Measurements from ENCODE around the gene VPS54.

VPS54 gene

DNA sequence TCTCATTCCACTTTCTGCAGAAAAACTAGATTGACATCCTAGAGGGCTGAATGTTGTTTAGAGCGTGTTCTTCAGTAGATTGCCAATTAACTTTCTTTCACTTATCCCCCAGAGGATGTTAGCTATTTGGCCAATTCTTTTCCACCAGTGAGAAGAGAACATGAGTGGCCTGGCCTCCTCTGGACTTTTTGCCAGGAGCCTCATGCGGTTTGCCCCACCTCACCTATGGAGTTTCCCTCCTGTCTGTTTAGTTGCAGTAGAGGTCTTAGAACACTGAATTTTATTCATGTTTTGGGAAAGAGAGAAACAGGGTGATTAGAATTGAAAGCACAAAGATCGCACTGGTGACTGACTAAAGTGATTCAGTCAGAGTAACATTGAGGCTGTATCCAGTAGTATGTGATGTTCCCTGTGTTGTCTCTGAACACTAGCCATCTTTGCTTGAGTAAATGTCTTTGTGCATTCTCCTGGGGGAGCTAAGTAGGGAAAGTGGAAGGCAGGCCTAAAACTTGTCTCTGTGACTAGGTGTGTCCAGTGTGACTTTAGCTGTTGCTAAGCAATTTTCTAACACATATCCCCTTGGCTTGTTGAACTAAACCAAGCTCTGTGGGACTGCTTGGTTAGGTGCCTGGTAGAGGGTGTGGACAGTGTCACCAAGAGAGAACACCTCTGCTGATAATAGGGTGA lies 143.5 kb downstream of the VPS54 start:
- Histone ChIP-seq H3K4me1 (ENCODE audit: control insufficient read depth in 1 of 2, insufficient read depth in 2 of 2, low read length in 2 of 2) (no peaks in the 10 kb centered on the region), H3K27me3 (ENCODE audit: control insufficient read depth in 1 of 2, insufficient read depth in 2 of 2, low read length in 2 of 2) (no peaks in the 10 kb centered on the region), H3K9ac (ENCODE audit: low read depth in 1 of 2, low read length in 2 of 2) (no peak overlapping the region), H3K36me3 (ENCODE audit: control insufficient read depth in 1 of 2, insufficient read depth in 2 of 2, low read length in 2 of 2) (peaks cover 20 to 24% of the 10 kb centered on the region in 2 donors), H3K9me3 (ENCODE audit: control insufficient read depth in 1 of 2, low read length in 2 of 2) (no peaks in the 10 kb centered on the region), H3K27ac (ENCODE audit: low read depth, low read length) (no peak overlapping the region), H3K4me3 (ENCODE audit: low read depth in 1 of 2, low read length in 2 of 2) (no peak overlapping the region)

DNA sequence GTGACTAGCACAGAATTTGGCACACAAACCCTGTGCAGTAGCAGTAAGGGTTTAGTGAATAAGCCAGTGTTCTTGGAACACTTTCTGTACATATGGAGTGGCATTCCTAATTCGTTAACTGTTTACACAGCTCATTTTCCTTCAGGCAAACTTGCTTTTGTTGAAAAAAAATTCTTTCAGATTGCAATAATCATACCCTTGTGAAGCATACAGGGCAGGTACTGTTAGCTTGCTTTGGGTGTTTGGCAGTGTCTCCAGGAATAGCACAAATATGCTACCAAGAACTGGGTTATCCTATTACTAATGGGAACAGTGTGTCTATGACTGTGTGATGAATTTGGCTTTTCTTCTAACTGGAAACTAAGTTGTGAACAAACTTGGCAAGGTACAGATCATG lies 144.1 kb downstream of the VPS54 start:
- H3K4me1 ChIP-seq (ENCODE audit: control insufficient read depth in 1 of 2, insufficient read depth in 2 of 2, low read length in 2 of 2), result no peaks in the 10 kb centered on the region
- H3K27ac ChIP-seq (ENCODE audit: low read depth, low read length), result no peak overlapping the region
- H3K36me3 ChIP-seq (ENCODE audit: control insufficient read depth in 1 of 2, insufficient read depth in 2 of 2, low read length in 2 of 2), result peaks cover 17 to 24% of the 10 kb centered on the region in 2 donors
- H3K27me3 ChIP-seq (ENCODE audit: control insufficient read depth in 1 of 2, insufficient read depth in 2 of 2, low read length in 2 of 2), result no peaks in the 10 kb centered on the region
- H3K9ac ChIP-seq (ENCODE audit: low read depth in 1 of 2, low read length in 2 of 2), result no peak overlapping the region
- no peaks in the 10 kb centered on the region for H3K9me3 ChIP-seq (ENCODE audit: control insufficient read depth in 1 of 2, low read length in 2 of 2)
- H3K4me3 ChIP-seq (ENCODE audit: low read depth in 1 of 2, low read length in 2 of 2), result no peak overlapping the region

DNA sequence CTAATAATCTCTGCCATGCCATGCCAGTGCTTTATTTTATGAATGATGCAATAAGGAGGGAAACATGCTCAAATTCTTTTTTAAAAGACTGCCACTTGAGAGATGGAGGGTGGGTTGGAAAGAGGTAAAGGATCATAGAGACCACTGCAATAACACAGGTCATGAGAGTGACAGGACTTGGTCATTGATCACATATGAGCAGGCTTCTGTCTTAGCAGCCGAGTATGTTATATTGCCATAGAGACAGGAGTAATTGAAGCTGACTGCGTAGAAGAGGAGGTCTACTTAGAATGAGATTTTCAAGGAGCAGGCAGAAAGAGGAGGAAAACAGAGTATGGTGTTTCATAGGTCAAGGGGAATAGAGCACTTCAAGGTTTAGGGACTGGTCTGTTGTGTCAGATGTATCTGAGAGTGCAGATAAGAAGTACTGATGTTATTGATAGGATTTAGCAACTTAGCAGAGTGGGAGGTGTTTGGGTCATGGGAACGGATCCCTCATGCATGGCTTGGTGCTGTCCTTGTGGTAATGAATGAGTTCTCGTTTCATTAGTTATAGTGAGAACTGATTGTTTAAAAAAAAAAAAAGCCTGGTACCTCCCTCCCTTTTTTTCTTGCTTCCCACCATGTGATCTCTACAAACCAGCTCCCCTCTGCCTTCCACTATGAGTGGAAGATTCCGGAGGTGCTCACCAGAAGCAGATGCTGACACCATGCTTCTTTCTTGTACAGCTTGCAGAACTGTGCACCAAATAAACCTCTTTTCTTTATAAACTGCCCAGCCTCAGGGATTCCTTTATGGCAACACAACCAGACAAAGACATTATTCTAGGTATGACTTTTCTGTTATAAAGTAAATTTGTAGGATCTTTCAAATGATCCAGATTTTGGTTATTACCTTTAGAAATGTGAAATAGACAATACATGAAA lies 144.8 kb downstream of the VPS54 start:
- peaks cover 17 to 24% of the 10 kb centered on the region in 2 donors for H3K36me3 ChIP-seq (ENCODE audit: control insufficient read depth in 1 of 2, insufficient read depth in 2 of 2, low read length in 2 of 2)
- H3K4me1 ChIP-seq (ENCODE audit: control insufficient read depth in 1 of 2, insufficient read depth in 2 of 2, low read length in 2 of 2), result no peaks in the 10 kb centered on the region
- no peaks in the 10 kb centered on the region for H3K27me3 ChIP-seq (ENCODE audit: control insufficient read depth in 1 of 2, insufficient read depth in 2 of 2, low read length in 2 of 2)
- no peak overlapping the region for H3K9ac ChIP-seq (ENCODE audit: low read depth in 1 of 2, low read length in 2 of 2)
- no peak overlapping the region for H3K4me3 ChIP-seq (ENCODE audit: low read depth in 1 of 2, low read length in 2 of 2)
- H3K9me3 ChIP-seq (ENCODE audit: control insufficient read depth in 1 of 2, low read length in 2 of 2), result no peaks in the 10 kb centered on the region
- no peak overlapping the region for H3K27ac ChIP-seq (ENCODE audit: low read depth, low read length)

DNA sequence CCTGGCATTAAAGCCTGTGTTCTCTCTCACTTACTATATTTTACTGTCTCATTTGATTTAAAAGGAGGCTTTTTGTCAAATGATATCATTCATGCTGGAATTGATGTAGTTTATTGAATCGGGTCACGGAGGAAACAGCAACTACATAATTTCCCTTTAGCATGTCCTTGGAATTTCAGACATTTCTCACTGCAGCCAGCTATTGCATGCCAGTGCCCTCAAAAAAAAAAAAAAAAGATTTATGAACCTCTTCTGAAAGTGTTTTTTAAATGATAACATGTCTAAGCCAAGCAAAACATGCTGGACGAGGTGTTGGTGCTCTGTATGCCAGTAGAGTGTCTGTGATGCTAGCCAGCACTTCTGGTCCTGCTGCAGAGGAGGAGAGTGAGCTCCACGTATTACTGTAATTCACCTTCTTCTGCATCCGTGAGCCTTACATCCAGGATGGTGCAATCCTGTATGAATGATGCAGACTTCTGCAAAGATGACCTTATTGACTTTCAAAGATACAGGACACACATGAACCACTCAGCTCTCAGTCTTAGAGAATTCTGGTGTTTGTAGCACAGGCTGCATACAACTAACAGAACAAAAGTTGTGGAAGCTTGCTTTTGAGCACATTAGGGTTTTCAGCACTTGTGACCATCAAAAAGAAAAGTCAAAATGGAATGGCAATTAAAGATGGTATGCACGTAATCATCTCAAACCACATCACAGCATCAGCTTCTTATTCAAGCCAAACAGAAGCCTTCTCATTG lies 146.5 kb downstream of the VPS54 start:
- Histone ChIP-seq H3K9ac (ENCODE audit: low read depth in 1 of 2, low read length in 2 of 2) (no peak overlapping the region), H3K4me1 (ENCODE audit: control insufficient read depth in 1 of 2, insufficient read depth in 2 of 2, low read length in 2 of 2) (no peaks in the 10 kb centered on the region), H3K4me3 (ENCODE audit: low read depth in 1 of 2, low read length in 2 of 2) (no peak overlapping the region), H3K9me3 (ENCODE audit: control insufficient read depth in 1 of 2, low read length in 2 of 2) (no peaks in the 10 kb centered on the region), H3K27ac (ENCODE audit: low read depth, low read length) (no peak overlapping the region), H3K36me3 (ENCODE audit: control insufficient read depth in 1 of 2, insufficient read depth in 2 of 2, low read length in 2 of 2) (peaks cover 17 to 24% of the 10 kb centered on the region in 2 donors), H3K27me3 (ENCODE audit: control insufficient read depth in 1 of 2, insufficient read depth in 2 of 2, low read length in 2 of 2) (no peaks in the 10 kb centered on the region)

DNA sequence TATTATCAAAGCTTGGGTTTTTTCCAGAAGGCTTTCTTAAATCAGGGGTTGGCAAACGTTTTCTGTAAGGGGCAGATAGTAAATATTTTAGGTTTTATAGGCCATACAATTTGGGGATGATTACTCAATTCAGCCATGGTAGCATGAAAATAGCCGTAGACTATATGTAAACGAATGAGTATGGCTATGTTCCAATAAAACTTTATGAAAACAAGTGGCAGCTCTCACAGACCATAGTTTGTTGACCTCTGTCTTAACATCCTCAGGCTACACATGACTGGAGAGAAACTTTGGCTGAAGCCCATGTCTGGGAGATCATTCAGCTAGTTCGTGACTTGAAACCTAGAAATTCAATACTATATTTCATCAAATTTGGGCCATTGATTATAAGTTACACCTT lies 147.4 kb downstream of the VPS54 start:
- Histone ChIP-seq H3K27ac (ENCODE audit: low read depth, low read length) (no peak overlapping the region), H3K9ac (ENCODE audit: low read depth in 1 of 2, low read length in 2 of 2) (no peak overlapping the region), H3K9me3 (ENCODE audit: control insufficient read depth in 1 of 2, low read length in 2 of 2) (no peaks in the 10 kb centered on the region), H3K4me3 (ENCODE audit: low read depth in 1 of 2, low read length in 2 of 2) (no peak overlapping the region), H3K27me3 (ENCODE audit: control insufficient read depth in 1 of 2, insufficient read depth in 2 of 2, low read length in 2 of 2) (no peaks in the 10 kb centered on the region), H3K4me1 (ENCODE audit: control insufficient read depth in 1 of 2, insufficient read depth in 2 of 2, low read length in 2 of 2) (no peaks in the 10 kb centered on the region), H3K36me3 (ENCODE audit: control insufficient read depth in 1 of 2, insufficient read depth in 2 of 2, low read length in 2 of 2) (peaks cover 17 to 24% of the 10 kb centered on the region in 2 donors)

DNA sequence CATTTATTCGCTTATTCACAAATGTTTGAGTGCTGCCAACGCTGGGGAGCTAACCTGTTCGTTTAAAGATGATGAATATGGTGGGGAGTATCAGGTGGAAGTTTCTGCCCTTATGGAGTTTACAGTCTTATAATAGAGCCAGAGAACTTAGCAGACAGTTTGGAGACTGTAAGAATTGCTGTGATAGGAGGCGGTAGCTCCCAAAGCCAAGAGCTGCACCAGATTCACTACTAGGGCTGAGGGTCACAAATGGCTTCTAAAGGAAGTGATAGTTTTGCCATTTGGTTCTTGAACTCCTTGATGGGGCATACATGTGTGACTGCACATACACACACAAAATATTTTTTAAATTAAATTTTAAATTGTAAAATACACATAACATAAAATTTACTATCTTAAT lies 148.5 kb downstream of the VPS54 start:
- no peaks in the 10 kb centered on the region for H3K27me3 ChIP-seq (ENCODE audit: control insufficient read depth in 1 of 2, insufficient read depth in 2 of 2, low read length in 2 of 2)
- H3K4me3 ChIP-seq (ENCODE audit: low read depth in 1 of 2, low read length in 2 of 2), result no peak overlapping the region
- H3K36me3 ChIP-seq (ENCODE audit: control insufficient read depth in 1 of 2, insufficient read depth in 2 of 2, low read length in 2 of 2), result peaks cover 16 to 23% of the 10 kb centered on the region in 2 donors
- H3K4me1 ChIP-seq (ENCODE audit: control insufficient read depth in 1 of 2, insufficient read depth in 2 of 2, low read length in 2 of 2), result no peaks in the 10 kb centered on the region
- H3K27ac ChIP-seq (ENCODE audit: low read depth, low read length), result no peak overlapping the region
- H3K9me3 ChIP-seq (ENCODE audit: control insufficient read depth in 1 of 2, low read length in 2 of 2), result no peaks in the 10 kb centered on the region
- no peak overlapping the region for H3K9ac ChIP-seq (ENCODE audit: low read depth in 1 of 2, low read length in 2 of 2)

DNA sequence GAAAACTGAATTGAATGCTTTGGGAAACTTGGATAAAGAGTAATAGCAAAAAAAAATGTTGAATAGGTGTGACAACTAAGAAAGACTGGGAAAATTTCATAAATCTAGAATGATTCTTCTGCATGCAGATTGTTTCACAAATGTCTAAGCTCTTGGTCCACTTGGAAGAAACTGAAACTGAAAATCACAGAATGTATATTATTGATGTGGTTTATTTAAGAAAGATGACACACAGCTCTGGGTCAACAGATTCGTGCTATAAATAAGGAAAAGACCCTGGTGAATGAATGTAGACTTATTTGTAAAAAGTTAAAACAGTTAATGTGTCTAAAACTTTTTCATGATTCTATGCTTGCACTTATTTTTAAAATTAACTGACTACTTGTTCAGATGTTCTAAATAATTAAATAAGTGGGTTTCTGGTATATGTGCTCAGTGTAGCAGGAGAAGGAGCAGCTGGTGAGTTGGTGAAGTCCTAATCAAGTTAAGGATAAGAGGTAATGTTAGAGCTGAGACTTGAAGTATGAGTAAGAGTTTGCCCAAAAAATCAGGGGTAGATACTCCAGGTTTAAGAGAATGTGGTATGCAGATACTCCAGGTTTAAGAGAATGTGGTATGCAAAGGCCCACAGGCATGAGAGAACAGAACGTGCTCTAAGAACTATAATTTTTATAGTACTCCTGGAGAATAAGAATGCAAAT lies 153.1 kb downstream of the VPS54 start:
- Histone ChIP-seq H3K27ac (ENCODE audit: low read depth, low read length) (no peak overlapping the region), H3K36me3 (ENCODE audit: control insufficient read depth in 1 of 2, insufficient read depth in 2 of 2, low read length in 2 of 2) (peaks cover 6 to 13% of the 10 kb centered on the region in 2 donors), H3K27me3 (ENCODE audit: control insufficient read depth in 1 of 2, insufficient read depth in 2 of 2, low read length in 2 of 2) (no peaks in the 10 kb centered on the region), H3K4me3 (ENCODE audit: low read depth in 1 of 2, low read length in 2 of 2) (no peak overlapping the region), H3K4me1 (ENCODE audit: control insufficient read depth in 1 of 2, insufficient read depth in 2 of 2, low read length in 2 of 2) (peaks cover 0 to 12% of the 10 kb centered on the region in 2 donors), H3K9ac (ENCODE audit: low read depth in 1 of 2, low read length in 2 of 2) (no peak overlapping the region), H3K9me3 (ENCODE audit: control insufficient read depth in 1 of 2, low read length in 2 of 2) (no peaks in the 10 kb centered on the region)

DNA sequence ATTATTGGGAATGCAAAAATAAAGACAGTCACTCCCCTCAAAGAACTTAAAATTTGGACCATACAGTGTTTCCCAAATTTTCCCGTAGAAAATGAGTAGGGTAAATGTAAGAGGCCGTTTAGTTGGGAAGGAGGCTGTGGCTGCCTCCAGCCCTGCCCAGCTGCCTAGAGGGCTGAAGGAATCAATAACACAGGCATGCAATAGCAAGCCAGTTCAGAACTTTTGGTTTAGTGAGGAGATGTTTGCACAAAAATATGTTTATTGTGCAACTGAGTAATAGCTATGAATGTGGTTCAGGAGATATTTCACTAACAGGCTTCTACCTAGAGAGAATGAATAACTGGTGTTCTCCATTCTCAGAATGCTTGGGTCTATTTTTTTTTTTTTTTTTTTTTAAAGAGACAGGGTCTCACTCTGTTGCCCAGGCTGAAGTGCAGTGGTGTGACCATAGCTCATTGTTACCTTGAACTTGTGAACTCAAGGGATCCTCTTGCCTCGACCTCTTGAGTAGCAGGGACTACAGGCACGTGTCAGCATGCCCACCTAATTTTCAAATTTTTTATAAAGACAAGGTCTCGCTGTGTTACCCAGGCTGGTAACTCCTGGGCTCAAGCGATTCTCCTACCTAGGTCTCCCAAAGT lies 153.9 kb downstream of the VPS54 start:
- Histone ChIP-seq H3K4me3 (ENCODE audit: low read depth in 1 of 2, low read length in 2 of 2) (no peak overlapping the region), H3K36me3 (ENCODE audit: control insufficient read depth in 1 of 2, insufficient read depth in 2 of 2, low read length in 2 of 2) (peaks cover 6 to 13% of the 10 kb centered on the region in 2 donors), H3K9ac (ENCODE audit: low read depth in 1 of 2, low read length in 2 of 2) (no peak overlapping the region), H3K9me3 (ENCODE audit: control insufficient read depth in 1 of 2, low read length in 2 of 2) (no peaks in the 10 kb centered on the region), H3K27me3 (ENCODE audit: control insufficient read depth in 1 of 2, insufficient read depth in 2 of 2, low read length in 2 of 2) (no peaks in the 10 kb centered on the region), H3K4me1 (ENCODE audit: control insufficient read depth in 1 of 2, insufficient read depth in 2 of 2, low read length in 2 of 2) (peaks cover 0 to 12% of the 10 kb centered on the region in 2 donors), H3K27ac (ENCODE audit: low read depth, low read length) (no peak overlapping the region)

DNA sequence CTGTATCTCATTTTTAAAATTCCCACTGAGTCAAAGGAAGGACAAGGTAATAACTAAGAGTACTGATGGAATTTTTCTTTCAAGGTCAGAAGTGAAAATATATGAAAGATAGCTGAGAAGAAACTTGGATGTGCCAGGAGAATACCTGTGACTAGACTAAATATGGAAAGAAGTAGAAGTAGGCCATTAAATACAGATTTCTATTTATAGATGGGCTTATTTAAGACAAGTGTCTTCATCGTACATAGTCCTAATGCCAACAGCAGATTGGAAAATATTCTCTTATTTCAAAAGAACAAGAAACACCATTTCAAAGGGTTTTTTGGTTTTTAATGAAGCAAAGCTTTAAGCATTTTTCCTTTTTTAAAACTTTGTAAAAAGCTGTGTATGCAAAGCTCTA lies 155.5 kb downstream of the VPS54 start:
- H3K4me3 ChIP-seq (ENCODE audit: low read depth in 1 of 2, low read length in 2 of 2), result no peak overlapping the region
- no peak overlapping the region for H3K27ac ChIP-seq (ENCODE audit: low read depth, low read length)
- H3K27me3 ChIP-seq (ENCODE audit: control insufficient read depth in 1 of 2, insufficient read depth in 2 of 2, low read length in 2 of 2), result no peaks in the 10 kb centered on the region
- no peaks in the 10 kb centered on the region for H3K9me3 ChIP-seq (ENCODE audit: control insufficient read depth in 1 of 2, low read length in 2 of 2)
- no peak overlapping the region for H3K9ac ChIP-seq (ENCODE audit: low read depth in 1 of 2, low read length in 2 of 2)
- peaks cover 0 to 12% of the 10 kb centered on the region in 2 donors for H3K4me1 ChIP-seq (ENCODE audit: control insufficient read depth in 1 of 2, insufficient read depth in 2 of 2, low read length in 2 of 2)
- H3K36me3 ChIP-seq (ENCODE audit: control insufficient read depth in 1 of 2, insufficient read depth in 2 of 2, low read length in 2 of 2), result peaks cover 6 to 13% of the 10 kb centered on the region in 2 donors
